Endometrial microvascular endothelial cells (primary cell): ENCODE measurements around the gene LCN2. TPM values are rescaled to one million over a fixed set of nuclear protein-coding genes. Genes with fewer than 3 reads are reported as not detected.
"Not testable (repeated sequence)": the region's sequence is repeated elsewhere in the genome, so short reads cannot be mapped to it uniquely, and the experiment has no call there.

Experiments
- in situ Hi-C: cut with HindIII; loops from 2 replicates; pipeline ENCODE4 v1.10.0; 2017; ENCODE audit warnings: low sequenced_read_pairs, low pct_unique_long_range_greater_than_20kb; ENCODE audit errors: inconsistent ontology term
- total RNA-seq: library from RNA; depleted of rRNA; stranded (reverse); fragments of >200 nt; gene quantifications from one replicate; pipeline ENCODE4 v1.2.3, GENCODE V29; 2015; ENCODE audit errors: inconsistent ontology term

The LCN2 gene
- total RNA-seq, 1 donor from 2014 or later: not detected

- in situ Hi-C loops: no loop called here
Observed at GRCh38 chr9:128160603-128160987, 11.3 kb downstream of the LCN2 start.

GRCh38 chr9:128161215-128161902 is 12.1 kb downstream of the LCN2 start:
- in situ Hi-C loops: no loop called here

DNA sequence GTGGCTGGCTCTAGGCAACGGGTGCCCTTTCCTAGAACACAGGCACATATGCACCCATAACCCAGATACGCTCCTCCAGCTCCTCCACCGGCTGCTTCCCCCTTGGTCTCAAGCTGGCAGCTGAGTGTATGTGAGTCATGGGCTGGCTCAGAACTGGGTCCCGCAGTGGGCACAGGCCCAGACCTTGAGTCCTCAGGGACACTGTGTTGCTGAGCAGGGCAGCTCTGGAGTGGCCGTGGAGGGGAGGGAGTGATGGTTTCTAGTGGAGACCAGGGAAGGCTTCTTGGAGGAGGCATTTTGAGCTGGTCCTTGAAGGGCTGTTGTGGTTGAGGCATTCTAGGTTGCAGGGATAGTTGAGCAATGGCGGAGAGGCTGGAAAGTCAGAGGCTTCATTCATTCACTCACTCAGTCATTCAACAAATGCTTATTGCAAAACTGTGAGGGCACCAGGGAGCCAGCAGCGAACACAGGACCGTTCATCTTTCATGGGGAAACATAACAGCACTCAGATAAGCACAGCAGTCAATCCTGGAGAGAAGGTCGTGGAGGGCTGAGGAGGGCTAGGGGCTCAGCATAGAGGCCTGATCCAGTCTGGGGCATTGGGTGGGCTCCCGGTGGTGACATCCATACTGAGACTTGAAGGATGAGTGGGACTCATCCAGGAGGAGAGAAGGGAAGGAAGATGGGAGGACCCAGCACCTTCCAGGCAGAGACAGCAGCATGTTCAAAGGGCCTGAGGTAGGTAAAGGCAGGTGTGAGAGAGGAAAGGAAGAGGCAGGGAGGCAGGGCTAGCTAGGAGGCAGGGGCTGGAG is 13.2 kb downstream of the LCN2 start:
- in situ Hi-C loops: no loop called here

GRCh38 chr9:128163027-128163515 is 13.8 kb downstream of the LCN2 start:
- in situ Hi-C loops: no loop called here

- in situ Hi-C loops: no loop called here
Observed at GRCh38 chr9:128163523-128164306, 14.5 kb downstream of the LCN2 start.

DNA sequence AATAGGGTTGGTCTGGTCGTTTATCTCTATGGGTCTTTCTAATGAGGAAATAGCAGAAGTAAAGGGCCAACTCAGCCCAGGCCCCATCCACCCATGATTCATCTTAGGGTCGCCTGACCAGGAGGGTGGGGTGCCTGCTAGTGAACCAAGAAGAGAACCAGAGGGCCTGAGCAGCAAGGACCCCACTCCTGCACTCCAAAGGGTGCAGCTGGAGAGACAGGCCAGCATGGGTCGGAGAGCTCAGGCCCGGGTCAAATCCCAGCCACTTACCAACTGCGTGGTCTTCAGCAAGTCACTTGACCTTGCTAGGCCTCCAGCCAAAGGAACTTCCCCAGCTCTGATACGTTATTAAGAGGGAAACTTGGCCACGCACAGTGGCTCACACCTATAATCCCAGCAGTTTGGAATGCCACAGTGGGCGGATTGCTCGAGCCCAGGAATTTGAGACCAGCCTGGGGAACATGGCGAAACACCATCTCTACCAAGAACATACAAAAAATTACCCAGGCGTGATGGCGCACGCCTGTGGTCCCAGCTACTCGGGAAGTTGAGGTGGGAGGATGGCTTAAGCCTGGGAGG is 15.1 kb downstream of the LCN2 start:
- in situ Hi-C loops: no loop called here

DNA sequence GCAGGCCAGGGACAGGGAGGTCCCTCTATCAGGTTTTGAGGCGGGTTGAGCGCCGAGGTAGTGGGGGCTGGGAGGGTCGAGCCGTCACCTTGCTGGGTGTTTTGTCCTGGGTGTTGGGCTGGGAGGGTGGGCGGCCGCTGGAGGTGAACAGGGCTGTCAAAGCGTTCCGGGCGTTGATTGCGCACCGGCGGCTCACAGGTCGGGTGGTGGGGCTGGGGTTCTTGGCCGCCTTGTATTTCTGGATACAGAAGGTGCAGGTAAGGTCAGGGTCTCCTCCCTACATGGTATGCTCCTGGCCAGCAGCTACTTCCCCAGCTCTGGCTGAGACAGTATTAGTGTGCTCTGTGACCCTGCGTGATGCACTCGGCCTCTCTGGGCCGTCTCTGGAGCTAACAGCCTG is 16.9 kb downstream of the LCN2 start:
- in situ Hi-C loops: no loop called here

DNA sequence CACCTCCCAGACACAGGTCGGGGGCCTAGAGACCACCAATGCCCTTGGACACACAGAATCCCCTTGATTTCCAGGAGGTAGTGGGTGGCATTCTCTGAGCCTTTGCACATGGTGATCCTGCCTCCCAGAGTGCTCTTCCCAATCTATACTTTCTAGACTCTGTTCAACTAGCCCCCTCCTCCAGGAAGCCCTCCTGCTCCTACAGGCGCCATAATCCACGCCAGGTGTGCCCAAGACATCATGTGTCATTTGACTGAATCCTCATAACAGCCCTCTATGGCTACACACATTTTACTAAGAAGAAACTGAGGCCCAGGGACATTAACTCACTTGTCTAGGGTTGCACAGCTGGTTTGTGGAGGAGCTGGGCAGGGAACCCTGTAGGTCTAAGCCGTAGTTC is 18.0 kb downstream of the LCN2 start:
- in situ Hi-C loops: no loop called here

- in situ Hi-C loops: no loop called here
Observed at GRCh38 chr9:128168731-128169308, 19.6 kb downstream of the LCN2 start.

- in situ Hi-C loops: no loop called here
Observed at GRCh38 chr9:128169492-128169891, 20.2 kb downstream of the LCN2 start.

DNA sequence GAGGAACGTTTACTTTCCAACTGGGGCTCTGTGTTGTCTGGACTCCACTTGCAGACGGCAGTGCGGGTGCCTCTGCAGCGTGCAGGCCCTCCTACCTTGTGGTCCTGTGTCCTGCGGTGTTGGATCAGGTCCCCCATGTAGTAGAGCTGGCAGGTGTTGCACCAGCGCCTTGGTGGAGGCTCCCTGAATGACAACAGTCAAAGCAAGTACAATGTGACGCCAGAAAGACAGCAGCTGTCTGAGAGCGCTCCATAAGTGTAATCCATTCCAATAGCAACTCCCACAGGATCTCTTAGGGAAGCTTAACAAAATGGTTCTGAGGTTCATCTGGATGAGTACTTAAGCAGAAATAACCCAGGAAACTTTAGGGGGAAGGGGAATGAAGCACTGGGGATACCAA is 20.7 kb downstream of the LCN2 start:
- in situ Hi-C loops: no loop called here

DNA sequence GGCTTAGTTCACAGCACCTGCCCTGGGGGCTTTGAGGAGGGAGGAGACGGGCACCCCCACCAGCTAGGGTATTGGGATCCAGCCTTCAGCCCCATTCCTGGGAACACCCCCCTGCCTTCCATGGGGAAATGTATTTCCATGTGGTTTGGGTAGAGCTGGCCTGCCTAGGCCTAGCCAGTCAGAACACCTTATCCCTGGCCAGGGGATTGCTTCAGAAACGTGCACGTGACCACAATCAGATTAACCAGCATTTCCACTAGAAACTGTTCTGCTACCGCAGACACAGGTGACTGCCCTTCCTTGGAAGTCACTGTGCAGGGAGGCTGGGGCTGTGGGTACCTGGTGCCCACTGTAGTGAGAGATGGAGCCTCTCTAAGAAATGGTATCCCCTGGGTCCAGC is 24.8 kb downstream of the LCN2 start:
- in situ Hi-C loops: no loop called here

- in situ Hi-C loops: no loop called here
Observed at GRCh38 chr9:128175102-128175563, 25.9 kb downstream of the LCN2 start.

- in situ Hi-C loops: no loop called here
Observed at GRCh38 chr9:128175726-128176125, 26.5 kb downstream of the LCN2 start.

GRCh38 chr9:128178806-128179431 is 29.7 kb downstream of the LCN2 start:
- in situ Hi-C loops: no loop called here

GRCh38 chr9:128180001-128180400 is 30.7 kb downstream of the LCN2 start:
- in situ Hi-C loops: no loop called here

- in situ Hi-C loops: no loop called here
Observed at GRCh38 chr9:128180447-128180846, 31.2 kb downstream of the LCN2 start.

DNA sequence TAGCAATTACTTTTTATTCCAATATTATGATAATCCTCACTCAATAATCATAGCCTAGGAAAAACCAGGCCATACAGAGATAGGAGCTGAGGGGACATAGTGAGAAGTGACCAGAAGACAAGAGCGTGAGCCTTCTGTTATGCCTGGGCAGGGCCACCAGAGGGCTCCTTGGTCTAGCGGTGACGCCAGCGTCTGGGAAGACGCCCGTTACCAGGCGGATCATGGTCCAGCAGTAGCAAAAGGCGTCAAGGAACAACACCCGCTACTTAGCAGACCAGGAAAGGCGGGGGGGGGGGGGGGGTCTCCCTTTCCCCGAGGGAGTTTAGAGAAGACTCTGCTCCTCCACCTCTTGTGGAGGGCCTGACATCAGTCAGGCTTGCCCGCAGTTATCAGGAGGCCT is 32.2 kb downstream of the LCN2 start:
- in situ Hi-C loops: not testable (repeated sequence)
